GM12891 (cell line): Measurements from ENCODE around the gene VPS35L.

Experiments
- PAX5 ChIP-seq: IDR thresholded peaks from 2 replicates; pipeline ENCODE4 v1.6.1; 2011; ENCODE audit warnings: low read length, moderate library complexity, mild to moderate bottlenecking; ENCODE audit not compliant: insufficient read depth, severe bottlenecking
- POLR2A ChIP-seq: IDR thresholded peaks from 2 replicates; pipeline ENCODE4 v1.6.1; 2011; ENCODE audit warnings: low read depth, low read length, control low read depth
- POLR2AphosphoS5 ChIP-seq: IDR thresholded peaks from 2 replicates; pipeline ENCODE4 v1.6.1; 2011; ENCODE audit warnings: low read depth, low read length, control low read depth
- POU2F2 ChIP-seq: IDR thresholded peaks from 2 replicates; pipeline ENCODE4 v1.6.1; 2011; ENCODE audit warnings: low read depth, mild to moderate bottlenecking, control low read depth, low read length, moderate library complexity
- TAF1 ChIP-seq: IDR thresholded peaks from 2 replicates; pipeline ENCODE4 v1.6.1; 2011; ENCODE audit warnings: low read depth, low read length, control low read depth

DNA sequence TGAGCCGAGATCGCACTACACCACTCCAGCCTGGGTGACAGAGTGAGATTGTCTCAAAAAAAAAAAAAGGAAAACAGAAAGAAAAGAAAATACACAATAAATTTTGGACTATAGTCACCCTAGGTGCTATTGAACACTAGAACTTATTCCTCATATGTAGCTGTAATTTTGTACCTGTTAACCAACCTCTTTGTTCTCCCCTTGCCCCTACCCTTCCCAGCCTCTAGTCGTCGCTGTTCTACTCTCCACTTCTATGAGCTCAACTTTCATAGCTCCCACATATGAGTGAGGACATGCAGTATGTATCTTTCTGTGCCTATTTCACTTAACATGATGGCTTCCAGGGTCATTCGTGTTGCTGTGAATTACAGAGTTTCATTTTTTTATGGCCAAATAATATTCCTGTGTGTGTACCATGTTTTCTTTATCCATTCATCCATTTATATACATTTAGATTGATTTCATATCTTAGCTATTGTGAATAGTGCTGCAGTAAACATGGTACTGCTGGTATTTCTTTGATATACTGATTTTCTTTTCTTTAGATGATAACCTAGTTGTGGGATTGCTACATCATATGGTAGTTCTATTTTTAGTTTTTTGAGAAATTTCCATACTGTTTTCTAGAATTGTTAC is 28.3 kb downstream of the VPS35L start:
- TF ChIP-seq POLR2A (no peak), PAX5 (no peak), POU2F2 (no peak), POLR2AphosphoS5 (no peak), TAF1 (no peak)
